ENCODE results near the gene PSPC1.
"Not testable (repeated sequence)": the region's sequence is repeated elsewhere in the genome, so short reads cannot be mapped to it uniquely, and the experiment has no call there.

PSPC1 gene

GRCh38 chr13:19782727-19783682 lies at the start of gene PSPC1:
Gene PSPC1 (minus strand): TSS chr13:19782945. CDS start chr13:19782757, 188 bp downstream.
- DNase-seq (ENCODE audit: low read depth) = peak; percentile 94
- H3K4me3 ChIP-seq (ENCODE audit: control insufficient read depth, low read depth, low read length) = peak within 1 kb of the TSS; percentile 93

GRCh38 chr13:19822673-19823072 lies 39.9 kb upstream of the PSPC1 start:
- TF ChIP-seq, protein P1, sequence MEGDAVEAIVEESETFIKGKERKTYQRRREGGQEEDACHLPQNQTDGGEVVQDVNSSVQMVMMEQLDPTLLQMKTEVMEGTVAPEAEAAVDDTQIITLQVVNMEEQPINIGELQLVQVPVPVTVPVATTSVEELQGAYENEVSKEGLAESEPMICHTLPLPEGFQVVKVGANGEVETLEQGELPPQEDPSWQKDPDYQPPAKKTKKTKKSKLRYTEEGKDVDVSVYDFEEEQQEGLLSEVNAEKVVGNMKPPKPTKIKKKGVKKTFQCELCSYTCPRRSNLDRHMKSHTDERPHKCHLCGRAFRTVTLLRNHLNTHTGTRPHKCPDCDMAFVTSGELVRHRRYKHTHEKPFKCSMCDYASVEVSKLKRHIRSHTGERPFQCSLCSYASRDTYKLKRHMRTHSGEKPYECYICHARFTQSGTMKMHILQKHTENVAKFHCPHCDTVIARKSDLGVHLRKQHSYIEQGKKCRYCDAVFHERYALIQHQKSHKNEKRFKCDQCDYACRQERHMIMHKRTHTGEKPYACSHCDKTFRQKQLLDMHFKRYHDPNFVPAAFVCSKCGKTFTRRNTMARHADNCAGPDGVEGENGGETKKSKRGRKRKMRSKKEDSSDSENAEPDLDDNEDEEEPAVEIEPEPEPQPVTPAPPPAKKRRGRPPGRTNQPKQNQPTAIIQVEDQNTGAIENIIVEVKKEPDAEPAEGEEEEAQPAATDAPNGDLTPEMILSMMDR (conservative IDR thresholded peaks at IDR 0.05; ENCODE audit: control insufficient read depth, insufficient read depth, low read depth, low read length) = no peak
- H3K4me3 ChIP-seq (ENCODE audit: control insufficient read depth, low read depth, low read length) = no peak overlapping the region
- peak; percentile 13 for DNase-seq (ENCODE audit: low read depth)

DNA sequence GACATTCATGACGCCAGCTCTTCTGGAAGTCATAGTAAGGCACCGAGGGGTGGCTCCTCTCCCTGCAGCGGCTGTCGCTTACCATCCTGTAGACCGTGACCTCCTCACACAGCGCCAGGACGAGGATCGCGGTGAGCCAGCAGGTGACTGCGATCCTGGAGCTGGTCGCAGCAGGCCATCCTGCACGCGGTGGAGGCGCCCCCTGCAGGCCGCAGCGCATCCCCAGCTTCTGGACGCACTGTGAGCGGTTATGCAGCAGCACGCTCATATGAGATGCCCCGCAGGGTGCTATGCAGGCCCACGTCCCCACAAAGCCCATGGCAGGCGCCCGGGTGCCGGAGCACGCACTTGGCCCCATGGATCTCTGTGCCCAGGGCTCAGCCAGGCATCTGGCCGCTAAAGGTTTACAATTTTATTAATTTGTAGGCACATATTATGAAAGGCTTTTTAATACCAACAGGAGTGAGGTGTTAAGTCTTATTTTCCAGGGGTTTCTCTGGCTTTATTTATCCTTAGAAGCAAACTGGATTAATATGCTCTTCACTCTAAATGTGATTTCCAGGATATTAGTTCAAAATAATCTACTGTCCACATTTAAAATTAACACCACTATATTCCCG lies 35.6 kb upstream of the PSPC1 start:
- H3K4me3 ChIP-seq (ENCODE audit: control insufficient read depth, low read depth, low read length) = no peak overlapping the region
- TF ChIP-seq, protein P1 (conservative IDR thresholded peaks at IDR 0.05; ENCODE audit: control insufficient read depth, insufficient read depth, low read depth, low read length) = peak; percentile 40
- peak; percentile 11 for DNase-seq (ENCODE audit: low read depth)

DNA sequence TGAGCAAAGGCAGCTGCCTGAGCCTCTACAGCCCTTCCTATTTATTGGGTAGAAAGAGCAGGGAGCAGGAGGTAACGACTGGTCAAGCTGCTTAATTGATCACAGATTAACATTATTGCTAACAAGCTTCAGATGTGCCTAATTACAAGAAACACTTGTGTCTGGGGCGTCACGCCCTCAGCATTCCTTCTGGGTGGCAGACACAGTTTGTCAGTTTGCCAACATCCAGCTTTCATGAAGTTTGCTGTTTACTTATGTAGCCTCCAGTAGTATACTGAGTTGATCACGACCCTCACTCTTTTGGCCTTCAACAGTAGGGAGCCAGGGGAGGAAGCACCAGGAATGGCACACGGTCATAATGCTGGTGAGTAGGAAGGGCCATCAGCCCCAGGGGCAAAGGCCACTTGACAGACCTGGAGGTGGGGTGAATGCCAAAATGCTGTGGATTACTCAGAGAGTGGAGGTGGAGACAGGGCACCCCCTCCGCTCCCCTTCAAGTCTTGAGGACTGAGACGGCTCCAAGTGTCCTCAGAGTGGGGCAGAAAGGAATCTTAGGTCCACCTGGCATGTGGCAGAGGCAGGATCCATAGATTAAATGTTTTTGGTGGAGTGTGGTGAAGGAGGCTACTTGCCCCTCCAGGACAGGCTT lies 34.9 kb upstream of the PSPC1 start:
- no peak for DNase-seq (ENCODE audit: low read depth)
- no peak overlapping the region for H3K4me3 ChIP-seq (ENCODE audit: control insufficient read depth, low read depth, low read length)
- TF ChIP-seq, protein P1 (conservative IDR thresholded peaks at IDR 0.05; ENCODE audit: control insufficient read depth, insufficient read depth, low read depth, low read length) = no peak

DNA sequence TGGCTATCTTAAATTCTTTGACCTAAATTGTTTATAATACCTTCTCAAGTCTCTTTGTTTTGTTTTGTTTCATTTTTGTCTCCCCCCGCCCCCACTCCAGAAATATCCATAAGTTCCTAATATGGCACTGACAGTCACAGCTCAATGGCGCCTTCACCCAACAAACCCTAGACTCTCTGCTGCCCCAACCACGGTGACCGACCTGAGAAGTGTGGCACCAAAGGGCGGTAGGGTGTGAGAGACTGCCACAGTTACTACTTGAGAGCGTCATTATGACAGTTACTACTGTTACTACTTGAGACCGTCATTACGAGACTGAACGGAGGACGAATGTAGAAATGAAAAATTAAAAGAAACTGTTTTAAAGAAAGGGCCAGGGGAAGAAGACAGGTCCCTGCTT lies 34.4 kb upstream of the PSPC1 start:
- TF ChIP-seq, protein P1 (conservative IDR thresholded peaks at IDR 0.05; ENCODE audit: control insufficient read depth, insufficient read depth, low read depth, low read length) = no peak
- no peak for DNase-seq (ENCODE audit: low read depth)

DNA sequence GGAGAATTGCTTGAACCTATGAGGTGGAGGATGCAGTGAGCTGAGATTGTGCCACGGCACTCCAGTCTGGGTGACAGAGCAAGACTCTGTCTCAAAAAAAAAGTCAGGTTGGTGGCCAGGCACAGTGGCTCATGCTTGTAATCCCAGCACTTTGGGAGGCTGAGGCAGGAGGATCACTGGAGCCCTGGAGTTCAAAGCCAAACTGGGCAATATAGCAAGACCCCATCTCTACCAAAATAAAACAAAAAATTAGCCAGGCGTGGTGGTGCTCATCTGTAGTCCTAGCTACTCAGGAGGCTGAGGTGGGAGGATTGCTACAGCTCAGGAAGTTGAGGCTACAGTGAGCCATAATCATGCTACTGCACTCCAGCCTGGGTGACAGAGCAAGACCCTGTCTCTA lies 33.1 kb upstream of the PSPC1 start:
- not testable (repeated sequence) for H3K4me3 ChIP-seq (ENCODE audit: control insufficient read depth, low read depth, low read length); DNase-seq (ENCODE audit: low read depth)

More for the DNA sequence above, 34.4 kb upstream of the PSPC1 start:
- H3K4me3 ChIP-seq (ENCODE audit: control insufficient read depth, low read depth, low read length) = no peak overlapping the region

DNA sequence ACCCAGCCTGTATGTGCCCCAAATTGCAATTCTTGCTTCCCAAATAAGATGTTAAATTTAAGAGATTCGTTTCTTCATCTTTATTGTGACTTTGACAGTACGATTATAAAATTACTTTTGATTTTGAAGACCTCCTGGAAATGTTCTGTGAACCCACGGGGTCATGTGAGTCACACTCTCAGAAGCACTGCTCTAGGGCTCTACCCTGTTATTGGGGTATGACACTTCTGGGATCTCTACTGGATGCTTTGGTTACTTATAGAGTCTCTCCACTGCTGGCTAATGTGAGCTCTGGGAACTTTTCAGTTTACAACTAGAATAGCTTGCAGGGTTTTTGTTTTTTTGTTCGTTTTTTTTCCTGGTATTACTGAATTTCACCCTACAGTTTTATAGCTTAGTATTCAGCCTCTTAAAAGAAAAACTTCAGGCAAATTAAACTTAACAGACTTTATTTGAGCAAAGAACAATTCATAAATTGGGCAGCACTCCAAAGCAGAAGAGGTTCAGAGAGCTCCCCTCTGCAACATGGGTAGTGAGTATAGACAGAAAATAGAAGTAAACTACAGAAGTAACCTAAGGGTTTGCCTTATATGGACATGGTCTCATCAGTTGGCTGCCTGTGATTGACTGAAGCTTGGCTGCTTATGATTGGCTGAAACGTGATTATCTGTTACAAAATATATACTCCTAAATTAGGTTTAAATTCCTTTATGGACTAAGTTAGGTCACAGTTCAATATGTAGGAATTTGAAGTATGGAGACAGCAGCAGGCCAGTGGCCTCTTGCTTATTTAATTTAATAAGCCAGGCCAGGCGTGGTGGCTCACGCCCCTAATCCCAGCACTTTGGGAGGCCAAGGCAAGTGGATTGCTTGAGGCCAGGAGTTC lies 28.5 kb upstream of the PSPC1 start:
- H3K4me3 ChIP-seq (ENCODE audit: control insufficient read depth, low read depth, low read length) = no peak overlapping the region
- TF ChIP-seq, protein P1 (conservative IDR thresholded peaks at IDR 0.05; ENCODE audit: control insufficient read depth, insufficient read depth, low read depth, low read length) = no peak
- peak; percentile 11 for DNase-seq (ENCODE audit: low read depth)

Data from fibroblast of mammary gland (primary cell).